ENCODE results near the gene SZRD1. TPM values are rescaled to one million over a fixed set of nuclear protein-coding genes. Genes with fewer than 3 reads are reported as not detected.
A peak's percentile ranks its signal among the peaks of the same experiment; 100 is the strongest.

Gene SZRD1
- total RNA-seq, 1 experiment from 2014 or later, result 113 TPM

GRCh38 chr1:16438924-16439323 lies 71.9 kb downstream of the SZRD1 start:
- ATAC-seq, result no peak
- Mint-ChIP-seq H3K4me1 (peaks cover 4% of the 10 kb centered on the region; the same call in 1 of the 2 replicates), H3K9me3 (no peaks in the 10 kb centered on the region), H3K36me3 (no peaks in the 10 kb centered on the region; the same call in 1 of the 2 replicates), H3K4me3 (no peak overlapping the region), H3K27me3 (ENCODE audit: low read depth) (peaks cover 12% of the 10 kb centered on the region; the same call in 1 of the 2 replicates), H3K27ac (no peak overlapping the region)
- TF ChIP-seq FOXP4 (CRISPR knock-in tag; IDR thresholded peaks at IDR 0.05), result no peak
- no peak for TF ChIP-seq GABPB1 (CRISPR knock-in tag; IDR thresholded peaks at IDR 0.05)
- TF ChIP-seq CBFB (CRISPR knock-in tag; IDR thresholded peaks at IDR 0.05; ENCODE audit: low read depth), result no peak
- no peak for TF ChIP-seq CDX4 (CRISPR knock-in tag; IDR thresholded peaks at IDR 0.05; ENCODE audit: borderline replicate concordance)
- no peak for TF ChIP-seq RORB (CRISPR knock-in tag; IDR thresholded peaks at IDR 0.05)
- POLR2A ChIA-PET, result no interaction called here
- CTCF ChIA-PET, result interaction anchor here (0.6 to 1.6 kb wide), 3 partner anchors 9 to 89 kb away, joined by 3 to 8 read pairs (median 6); no protein-coding TSS in a partner anchor
- DNase-seq (ENCODE audit: low spot score), result no peak

- ATAC-seq (peak; percentile 66), DNase-seq (ENCODE audit: low spot score) (no peak)
- ChIA-PET POLR2A (interaction anchor here (0.6 to 1.4 kb wide), 3 partner anchors 14 to 132 kb away, joined by 3 to 6 read pairs (median 5); no protein-coding TSS in a partner anchor), CTCF (interaction anchor here (0.6 to 2.0 kb wide), 28 partner anchors 8 to 367 kb away, joined by 3 to 10 read pairs (median 4); partner anchors contain the start of genes FAM131C and FBXO42)
- peaks cover 4% of the 10 kb centered on the region; the same call in 1 of the 2 replicates for H3K4me1 Mint-ChIP-seq
- H3K36me3 Mint-ChIP-seq, result peaks cover 5% of the 10 kb centered on the region
- peak overlapping the region; percentile 88 for H3K4me3 Mint-ChIP-seq
- H3K27ac Mint-ChIP-seq, result peak overlapping the region; percentile 69; the same call in 1 of the 2 replicates
- H3K27me3 Mint-ChIP-seq (ENCODE audit: low read depth), result peaks cover 12% of the 10 kb centered on the region; the same call in 1 of the 2 replicates
- TF ChIP-seq FOXJ3 (CRISPR knock-in tag; IDR thresholded peaks at IDR 0.05; ENCODE audit: borderline replicate concordance), result no peak
- 0 out of 2 replicates have a peak, but pooled peaks have one; percentile 13 for TF ChIP-seq ZNF416 (CRISPR knock-in tag; IDR thresholded peaks at IDR 0.05)
- H3K9me3 Mint-ChIP-seq, result no peaks in the 10 kb centered on the region
These were observed 73.1 kb downstream of the SZRD1 start for GRCh38 chr1:16440131-16440469.

- Mint-ChIP-seq H3K4me1 (peaks cover 4% of the 10 kb centered on the region; the same call in 1 of the 2 replicates), H3K9me3 (no peaks in the 10 kb centered on the region), H3K27ac (peak within 1 kb of the TSS; percentile 78), H3K27me3 (ENCODE audit: low read depth) (peaks cover 9% of the 10 kb centered on the region; the same call in 1 of the 2 replicates), H3K36me3 (peaks cover 5% of the 10 kb centered on the region), H3K4me3 (peak within 1 kb of the TSS; percentile 88)
- ChIA-PET CTCF (interaction anchor here (0.7 to 2.0 kb wide), 29 partner anchors 9 to 368 kb away, joined by 3 to 10 read pairs (median 4); partner anchors contain the start of genes FAM131C and FBXO42), POLR2A (interaction anchor here (0.6 to 1.4 kb wide), 3 partner anchors 15 to 133 kb away, joined by 3 to 6 read pairs (median 5); no protein-coding TSS in a partner anchor)
- ATAC-seq (peak; percentile 91), DNase-seq (ENCODE audit: low spot score) (peak; percentile 98)
- TF ChIP-seq HMGA2 (CRISPR knock-in tag; IDR thresholded peaks at IDR 0.05), result no peak
- peak; percentile 80 for TF ChIP-seq GABPB1 (CRISPR knock-in tag; IDR thresholded peaks at IDR 0.05)
- peak; percentile 60 for TF ChIP-seq CTCF (IDR thresholded peaks at IDR 0.05)
- no peak for TF ChIP-seq ZBTB21 (CRISPR knock-in tag; IDR thresholded peaks at IDR 0.05; ENCODE audit: borderline replicate concordance)
- TF ChIP-seq ZNF532 (CRISPR knock-in tag; IDR thresholded peaks at IDR 0.05; ENCODE audit: borderline replicate concordance), result no peak
- no peak for TF ChIP-seq TEAD4 (CRISPR knock-in tag; IDR thresholded peaks at IDR 0.05)
- peak; percentile 84 for TF ChIP-seq USF1 (CRISPR knock-in tag; IDR thresholded peaks at IDR 0.05)
- TF ChIP-seq SP1 (CRISPR knock-in tag; conservative IDR thresholded peaks at IDR 0.05), result peak; percentile 83
- peak; percentile 38; the same call in 1 of the 2 replicates for TF ChIP-seq ZNF423 (CRISPR knock-in tag; IDR thresholded peaks at IDR 0.05)
- 0 out of 2 replicates have a peak, but pooled peaks have one; percentile 47 for TF ChIP-seq ATF3 (CRISPR knock-in tag; conservative IDR thresholded peaks at IDR 0.05)
- TF ChIP-seq MXD4 (CRISPR knock-in tag; IDR thresholded peaks at IDR 0.05; ENCODE audit: borderline replicate concordance), result no peak
- TF ChIP-seq ZNF138 (CRISPR knock-in tag; conservative IDR thresholded peaks at IDR 0.05), result no peak
- peak; percentile 28; the same call in 1 of the 2 replicates for TF ChIP-seq MLX (CRISPR knock-in tag; IDR thresholded peaks at IDR 0.05)
These were observed 73.6 kb downstream of the SZRD1 start, which contains the start of gene NECAP2 for GRCh38 chr1:16440470-16441281. TSS of gene NECAP2 (plus strand) at chr1:16440724. CDS start at chr1:16440762, 38 bp downstream.

Data from WTC11 (cell line).